Fibroblast of pulmonary artery (primary cell): ENCODE data around the gene ZNRF3.

Experiments used
- DNase-seq: peaks from one replicate; pipeline ENCODE4 v3.0.0-alpha.2; 2010; ENCODE audit warnings: low read depth
- H3K4me3 ChIP-seq: replicated peaks from 2 replicates; pipeline ENCODE4 v1.5.1; 2011; ENCODE audit warnings: low read depth, mild to moderate bottlenecking, control low read depth, low read length, moderate library complexity
- CTCF ChIP-seq: IDR thresholded peaks from 2 replicates; pipeline ENCODE4 v1.5.1; 2011; ENCODE audit warnings: mild to moderate bottlenecking, control low read depth, low read length, inconsistent platforms; ENCODE audit errors: missing control alignments

The ZNRF3 gene

GRCh38 chr22:28986366-28986765 is 103.0 kb downstream of the ZNRF3 start:
- no peak overlapping the region for H3K4me3 ChIP-seq
- no peak for TF ChIP-seq CTCF

DNA sequence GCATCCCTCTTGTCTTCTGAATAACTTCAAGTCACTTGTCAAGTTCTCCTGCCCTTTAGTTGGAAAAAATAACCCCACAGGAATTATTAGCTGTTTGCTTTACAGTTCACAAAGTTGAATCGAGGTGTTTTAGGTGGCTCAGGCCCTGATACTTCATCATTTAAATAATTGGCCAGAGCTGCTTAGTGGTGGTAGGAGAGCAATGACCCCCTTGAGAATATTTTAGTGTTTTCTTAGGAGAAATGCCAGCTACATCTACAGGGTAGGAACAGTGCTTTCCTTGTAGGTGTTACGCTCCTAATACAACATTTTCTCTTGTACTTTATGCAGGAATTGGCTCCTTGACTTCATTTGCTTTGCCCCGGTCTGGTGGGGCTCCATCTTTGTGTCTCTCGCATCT is 105.1 kb downstream of the ZNRF3 start:
- H3K4me3 ChIP-seq, result no peak overlapping the region
- no peak for TF ChIP-seq CTCF
- DNase-seq, result no peak

More at GRCh38 chr22:28986366-28986765, 103.0 kb downstream of the ZNRF3 start:
- DNase-seq, result peak; percentile 38

GRCh38 chr22:28989035-28989464 is 105.7 kb downstream of the ZNRF3 start:
- peak; percentile 23 for DNase-seq
- H3K4me3 ChIP-seq, result no peak overlapping the region
- TF ChIP-seq CTCF, result no peak

- no peak for TF ChIP-seq CTCF
- peak; percentile 61 for DNase-seq
- no peak overlapping the region for H3K4me3 ChIP-seq
Observed at GRCh38 chr22:28989484-28989883, 106.1 kb downstream of the ZNRF3 start.

GRCh38 chr22:28989912-28990311 is 106.5 kb downstream of the ZNRF3 start:
- no peak for TF ChIP-seq CTCF
- H3K4me3 ChIP-seq, result no peak overlapping the region
- no peak for DNase-seq

DNA sequence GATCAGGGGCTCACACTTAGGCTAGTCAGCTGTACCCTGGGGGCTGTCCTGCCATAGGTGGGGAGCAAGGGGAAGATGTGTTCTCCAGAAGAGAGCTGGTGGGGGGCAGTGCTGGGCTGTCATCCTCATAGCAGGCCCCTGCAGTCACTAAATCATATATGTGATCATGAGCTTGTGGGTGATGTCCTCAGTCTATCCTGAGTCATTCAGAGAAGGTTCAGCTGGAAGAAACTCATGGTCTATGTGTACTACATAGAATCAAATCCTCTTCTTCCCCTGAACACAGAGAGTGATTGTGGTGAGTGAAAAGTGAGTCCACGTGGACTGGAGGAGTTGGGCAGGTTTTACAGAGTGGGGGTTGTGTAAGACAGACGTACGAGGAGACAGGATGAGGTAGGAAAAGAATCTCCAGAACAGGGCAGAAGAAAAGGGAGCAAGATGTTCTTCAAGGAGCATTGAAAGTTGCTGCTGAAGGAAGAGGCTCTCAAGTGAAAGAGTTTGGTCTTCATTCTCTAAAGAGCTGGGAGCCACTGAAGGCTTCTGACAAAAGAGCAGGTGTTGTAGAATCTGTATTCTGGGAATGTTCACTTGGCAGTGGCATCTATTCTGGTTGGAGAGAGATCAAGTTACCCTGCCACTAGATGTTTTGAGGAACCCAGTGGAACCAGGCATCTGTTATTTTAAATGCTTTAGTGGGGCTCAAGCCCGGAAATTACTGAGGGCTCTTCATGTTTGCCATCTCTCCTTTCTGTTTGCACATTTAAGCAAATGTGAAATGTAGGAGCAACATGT is 109.4 kb downstream of the ZNRF3 start:
- no peak for DNase-seq
- H3K4me3 ChIP-seq, result no peak overlapping the region
- no peak for TF ChIP-seq CTCF

DNA sequence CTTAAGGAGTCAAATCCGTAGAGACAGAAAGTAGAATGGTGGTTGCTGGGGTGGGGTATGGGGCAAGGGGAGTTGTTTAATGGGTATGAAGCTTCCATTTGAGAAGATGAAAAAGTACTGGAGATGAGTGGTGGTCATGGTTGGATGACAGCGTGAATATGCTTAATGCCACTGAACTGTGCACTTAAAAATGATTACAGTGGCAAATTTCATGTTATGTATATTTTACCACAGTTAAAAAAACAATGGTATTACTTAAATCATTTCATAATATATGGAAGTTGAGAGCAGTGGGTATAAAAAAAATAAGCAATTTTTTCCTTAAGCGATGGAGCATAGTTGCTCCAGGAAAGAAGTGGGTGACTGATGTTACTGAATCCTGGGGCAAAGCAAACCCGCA is 111.2 kb downstream of the ZNRF3 start:
- DNase-seq, result no peak
- no peak for TF ChIP-seq CTCF

More for the DNA sequence above, 111.2 kb downstream of the ZNRF3 start:
- no peak overlapping the region for H3K4me3 ChIP-seq
